SJSA1 (cell line): Measurements from ENCODE around the gene TGFA. TPM values are rescaled to one million over a fixed set of nuclear protein-coding genes. Genes with fewer than 3 reads are reported as not detected.

Experiments
- DNase-seq, 2 experiments: peaks; one replicate each; pipeline ENCODE4 v3.0.0-alpha.2; 2015 to 2020; ENCODE audit warnings: low spot score in 2 of 2, low read depth in 1 of 2
- H3K27ac ChIP-seq: fragments of 250-450 bp; sonication (Bioruptor Pico); 2 replicates; pipeline ENCODE4 v1.5.1; 2020; ENCODE audit warnings: mild to moderate bottlenecking, moderate library complexity
- H3K27me3 ChIP-seq: fragments of 250-450 bp; sonication (Bioruptor Pico); replicated peaks from 2 replicates; pipeline ENCODE4 v1.5.1; 2020; ENCODE audit warnings: mild to moderate bottlenecking, moderate library complexity
- H3K36me3 ChIP-seq: fragments of 250-450 bp; sonication (Bioruptor Pico); 2 replicates; pipeline ENCODE4 v1.5.1; 2020; ENCODE audit warnings: mild to moderate bottlenecking
- H3K4me1 ChIP-seq: fragments of 250-450 bp; sonication (Bioruptor Pico); replicated peaks from 2 replicates; pipeline ENCODE4 v1.6.1; 2021; ENCODE audit warnings: mild to moderate bottlenecking
- H3K4me3 ChIP-seq: fragments of 250-450 bp; sonication (Bioruptor Pico); 2 replicates; pipeline ENCODE4 v1.5.1; 2020; ENCODE audit warnings: mild to moderate bottlenecking
- H3K9me3 ChIP-seq: fragments of 250-450 bp; sonication (Bioruptor Pico); replicated peaks from 2 replicates; pipeline ENCODE4 v1.5.1; 2020; ENCODE audit warnings: mild to moderate bottlenecking
- total RNA-seq: library from RNA; depleted of rRNA; stranded (reverse); fragments of >200 nt; shearing (Covaris generic); gene quantifications from 2 replicates; pipeline ENCODE4 v1.2.3, GENCODE V29; 2014; rRNA removed

The TGFA gene
- total RNA-seq, 1 experiment from 2014 or later, result 0.42 TPM

- H3K27ac ChIP-seq, result no peak overlapping the region
- DNase-seq, result no peak
- H3K4me1 ChIP-seq, result no peaks in the 10 kb centered on the region
- H3K27me3 ChIP-seq, result peaks cover 11% of the 10 kb centered on the region
- H3K36me3 ChIP-seq, result no peaks in the 10 kb centered on the region
- H3K4me3 ChIP-seq, result no peak overlapping the region
- H3K9me3 ChIP-seq, result no peaks in the 10 kb centered on the region
These were observed 141.1 kb downstream of the TGFA start for GRCh38 chr2:70412294-70413070.

- no peak for DNase-seq
- no peaks in the 10 kb centered on the region for H3K9me3 ChIP-seq
- peaks cover 9% of the 10 kb centered on the region for H3K27me3 ChIP-seq
These were observed 142.0 kb downstream of the TGFA start for GRCh38 chr2:70411483-70412125.

GRCh38 chr2:70403267-70404053 lies 150.2 kb downstream of the TGFA start:
- H3K4me3 ChIP-seq, result no peak overlapping the region
- DNase-seq, result no peak
- no peaks in the 10 kb centered on the region for H3K36me3 ChIP-seq
- no peaks in the 10 kb centered on the region for H3K9me3 ChIP-seq
- no peaks in the 10 kb centered on the region for H3K4me1 ChIP-seq
- H3K27me3 ChIP-seq, result 0 out of 2 replicates have a peak, but pooled peaks cover 4% of the 10 kb centered on the region
- H3K27ac ChIP-seq, result no peak overlapping the region

More at GRCh38 chr2:70411483-70412125, 142.0 kb downstream of the TGFA start:
- no peaks in the 10 kb centered on the region for H3K36me3 ChIP-seq
- no peak overlapping the region for H3K4me3 ChIP-seq
- H3K4me1 ChIP-seq, result no peaks in the 10 kb centered on the region
- H3K27ac ChIP-seq, result no peak overlapping the region

- Histone ChIP-seq H3K4me1 (no peaks in the 10 kb centered on the region), H3K27me3 (0 out of 2 replicates have a peak, but pooled peaks cover 7% of the 10 kb centered on the region), H3K27ac (no peak overlapping the region), H3K36me3 (no peaks in the 10 kb centered on the region), H3K9me3 (no peaks in the 10 kb centered on the region), H3K4me3 (no peak overlapping the region)
- DNase-seq, result no peak
These were observed 153.1 kb downstream of the TGFA start for GRCh38 chr2:70400539-70400938.

GRCh38 chr2:70399046-70399445 lies 154.6 kb downstream of the TGFA start:
- Histone ChIP-seq H3K27me3 (0 out of 2 replicates have a peak, but pooled peaks cover 3% of the 10 kb centered on the region), H3K4me1 (no peaks in the 10 kb centered on the region), H3K4me3 (no peak overlapping the region), H3K9me3 (no peaks in the 10 kb centered on the region), H3K27ac (no peak overlapping the region), H3K36me3 (no peaks in the 10 kb centered on the region)
- no peak for DNase-seq

Other genes starting within 250 kb of the TGFA start
- not detected in 2 replicates for gene ADD2, start 214.4 kb upstream of the TGFA start, total RNA-seq
- not detected in 2 replicates for gene FIGLA, start 236.8 kb upstream of the TGFA start, total RNA-seq